HG03025 (cell line): ENCODE measurements around the gene ANO1.
"Not testable (repeated sequence)": the region's sequence is repeated elsewhere in the genome, so short reads cannot be mapped to it uniquely, and the experiment has no call there.

Source experiments
- ATAC-seq: cut with Tn5 transposase; IDR thresholded peaks from one replicate; pipeline ENCODE4 v1.9.1; 2021; ENCODE audit warnings: mild to moderate bottlenecking, moderate library complexity; ENCODE audit not compliant: unreplicated experiment, low FRiP score

The ANO1 gene

GRCh38 chr11:70078095-70078780 is at the start of gene ANO1:
ANO1 (plus strand) TSS chr11:70078317; CDS start chr11:70078607, 290 bp downstream.
- no peak for ATAC-seq

DNA sequence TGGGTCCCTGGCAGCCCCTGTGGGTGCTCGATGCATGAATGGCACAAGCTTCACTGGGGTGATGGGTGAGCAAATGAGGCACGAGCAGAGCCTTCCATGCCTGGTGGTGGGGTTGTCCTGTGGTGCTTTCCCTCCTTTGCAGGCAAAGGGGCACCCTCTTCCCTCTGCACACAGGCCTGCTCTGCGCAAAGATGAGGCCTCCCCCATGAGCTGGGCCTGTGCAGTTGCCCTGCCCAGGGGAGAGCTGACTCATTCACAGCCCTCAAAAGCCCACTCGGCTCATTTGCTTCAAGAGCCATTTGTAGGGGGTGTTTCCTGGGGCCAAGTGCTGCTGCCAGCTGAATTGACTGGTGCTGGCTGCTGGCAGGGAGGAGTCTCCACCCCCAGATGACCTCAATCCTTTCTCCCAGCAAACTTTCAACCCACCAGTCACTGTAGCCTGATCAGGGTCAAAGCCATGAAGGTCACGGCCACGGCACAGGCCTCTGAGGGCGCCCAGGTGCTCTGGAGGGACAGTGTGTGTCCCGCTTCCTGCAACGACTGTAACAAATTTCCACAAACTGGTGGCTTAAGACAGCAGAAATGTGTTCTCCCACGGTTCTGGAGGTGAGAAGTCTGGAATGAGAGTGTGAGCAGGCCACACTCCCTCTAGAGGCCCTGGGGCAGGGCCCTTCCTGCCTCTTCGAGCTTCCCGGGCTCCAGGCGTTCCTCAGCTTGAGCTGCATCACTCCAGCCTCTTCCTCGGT is 48.8 kb upstream of the ANO1 start:
- no peak for ATAC-seq

DNA sequence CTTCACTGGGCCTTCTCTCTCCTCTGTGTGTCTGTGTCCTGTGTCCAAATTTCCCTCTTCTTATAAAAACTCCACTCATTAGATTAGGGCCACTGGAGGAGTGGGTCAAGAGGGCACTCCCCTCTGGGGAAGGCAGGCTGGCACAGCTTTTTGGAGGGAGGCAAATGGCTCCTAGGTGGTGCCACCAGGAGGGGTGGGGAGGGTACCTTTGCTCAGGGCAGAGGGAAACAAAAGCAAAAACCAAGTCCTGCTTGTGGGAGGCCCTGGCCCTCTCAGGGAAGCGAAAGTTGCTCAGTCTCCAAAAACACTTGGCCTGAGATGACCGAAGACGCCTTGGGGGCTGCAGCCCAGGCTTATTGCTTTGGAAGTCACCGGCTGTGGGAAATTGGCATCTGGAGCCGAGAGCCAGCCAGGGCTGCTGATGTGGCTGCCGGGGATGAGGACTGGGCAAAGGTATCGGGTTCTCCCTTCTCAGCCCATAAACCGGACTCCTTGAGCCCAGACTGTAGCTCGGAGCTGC is 48.2 kb upstream of the ANO1 start:
- no peak for ATAC-seq

- no peak for ATAC-seq
These were observed 47.7 kb upstream of the ANO1 start for GRCh38 chr11:70030412-70030811.

- no peak for ATAC-seq
These were observed 46.3 kb upstream of the ANO1 start for GRCh38 chr11:70031631-70032469.

GRCh38 chr11:70032470-70032795 is 45.7 kb upstream of the ANO1 start:
- ATAC-seq, result no peak

DNA sequence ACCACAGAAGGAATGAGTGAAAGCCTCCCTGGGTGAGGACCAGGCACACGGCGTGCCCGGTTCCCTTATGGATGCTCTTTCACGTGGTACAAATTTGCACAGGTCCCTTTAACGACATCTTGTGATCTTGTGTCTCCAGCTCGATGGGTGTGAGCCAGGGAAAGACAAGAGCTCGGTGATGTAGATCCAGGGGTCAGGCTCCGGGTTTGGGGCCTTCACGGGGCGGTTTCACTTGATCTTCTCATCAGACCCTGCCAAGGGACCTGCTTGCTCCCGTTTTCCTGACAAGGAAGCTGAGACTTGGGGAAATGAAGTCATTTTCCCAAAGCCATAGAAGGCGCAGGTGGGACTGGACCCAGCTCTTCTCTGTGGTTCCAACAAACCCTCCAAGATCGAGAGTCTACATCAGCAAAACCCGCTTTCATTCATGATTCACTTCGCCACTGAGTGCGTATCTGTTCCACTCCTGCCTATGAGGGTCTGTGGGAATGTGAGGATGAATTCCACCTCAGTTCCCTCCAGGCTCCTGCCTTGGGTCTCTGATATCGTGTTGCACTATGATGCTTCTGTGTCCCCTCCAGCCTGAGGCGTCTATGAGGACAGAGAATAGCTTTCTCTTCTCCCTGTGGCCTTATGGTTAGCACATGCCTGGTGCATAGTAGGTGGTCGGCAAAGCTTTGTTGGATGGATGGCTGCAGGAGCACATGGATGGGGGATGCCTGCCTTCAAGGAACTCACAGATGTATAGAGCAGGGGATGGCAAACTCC is 45.0 kb upstream of the ANO1 start:
- no peak for ATAC-seq

- no peak for ATAC-seq
These were observed 44.4 kb upstream of the ANO1 start for GRCh38 chr11:70033711-70034070.

DNA sequence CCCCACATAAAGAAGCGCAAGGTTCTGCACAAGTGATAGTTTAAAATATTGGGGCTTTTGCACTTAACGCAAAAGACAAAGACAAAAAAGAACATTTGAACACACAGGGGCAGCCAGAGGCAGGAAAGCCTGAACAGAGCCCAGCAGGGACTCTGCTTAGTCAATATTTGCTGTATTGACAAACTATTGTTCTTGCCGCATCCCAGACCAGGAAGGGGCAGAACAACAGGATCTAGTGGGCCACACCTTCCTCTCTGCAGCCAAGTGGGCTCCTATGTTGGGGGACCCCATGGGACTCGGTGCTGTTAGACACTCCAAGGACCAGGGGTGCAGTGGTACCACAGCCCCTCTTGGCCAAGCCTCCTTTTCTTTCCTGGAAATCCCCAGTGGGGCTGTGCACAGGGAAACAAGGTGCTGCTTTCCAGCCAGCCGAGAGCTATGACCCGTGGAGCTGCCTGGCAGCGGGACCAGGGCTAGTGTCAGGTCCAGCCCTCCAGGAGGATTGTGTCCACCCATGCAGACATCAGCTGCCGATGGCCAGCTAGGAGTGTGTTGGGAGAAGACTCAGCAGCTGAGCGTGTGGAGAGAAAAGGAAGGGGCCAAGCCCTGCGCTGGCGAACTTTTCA is 43.3 kb upstream of the ANO1 start:
- ATAC-seq, result no peak

DNA sequence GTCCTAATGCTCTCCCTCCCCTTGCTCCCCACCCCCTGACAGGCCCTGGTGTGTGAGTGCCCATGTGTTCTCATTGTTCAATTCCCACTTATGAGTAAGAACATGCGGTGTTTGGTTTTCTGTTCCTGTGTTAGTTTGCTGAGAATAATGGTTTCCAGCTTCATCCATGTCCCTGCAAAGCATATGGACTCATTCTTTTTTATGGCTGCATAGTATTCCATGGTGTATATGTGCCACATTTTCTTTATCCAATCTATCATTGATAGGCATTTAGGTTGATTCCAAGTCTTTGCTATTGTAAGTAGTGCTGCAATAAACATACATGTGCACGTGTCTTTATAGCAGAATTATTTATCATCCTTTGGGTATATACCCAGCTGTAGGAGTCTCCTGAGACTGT is 42.5 kb upstream of the ANO1 start:
- not testable (repeated sequence) for ATAC-seq

DNA sequence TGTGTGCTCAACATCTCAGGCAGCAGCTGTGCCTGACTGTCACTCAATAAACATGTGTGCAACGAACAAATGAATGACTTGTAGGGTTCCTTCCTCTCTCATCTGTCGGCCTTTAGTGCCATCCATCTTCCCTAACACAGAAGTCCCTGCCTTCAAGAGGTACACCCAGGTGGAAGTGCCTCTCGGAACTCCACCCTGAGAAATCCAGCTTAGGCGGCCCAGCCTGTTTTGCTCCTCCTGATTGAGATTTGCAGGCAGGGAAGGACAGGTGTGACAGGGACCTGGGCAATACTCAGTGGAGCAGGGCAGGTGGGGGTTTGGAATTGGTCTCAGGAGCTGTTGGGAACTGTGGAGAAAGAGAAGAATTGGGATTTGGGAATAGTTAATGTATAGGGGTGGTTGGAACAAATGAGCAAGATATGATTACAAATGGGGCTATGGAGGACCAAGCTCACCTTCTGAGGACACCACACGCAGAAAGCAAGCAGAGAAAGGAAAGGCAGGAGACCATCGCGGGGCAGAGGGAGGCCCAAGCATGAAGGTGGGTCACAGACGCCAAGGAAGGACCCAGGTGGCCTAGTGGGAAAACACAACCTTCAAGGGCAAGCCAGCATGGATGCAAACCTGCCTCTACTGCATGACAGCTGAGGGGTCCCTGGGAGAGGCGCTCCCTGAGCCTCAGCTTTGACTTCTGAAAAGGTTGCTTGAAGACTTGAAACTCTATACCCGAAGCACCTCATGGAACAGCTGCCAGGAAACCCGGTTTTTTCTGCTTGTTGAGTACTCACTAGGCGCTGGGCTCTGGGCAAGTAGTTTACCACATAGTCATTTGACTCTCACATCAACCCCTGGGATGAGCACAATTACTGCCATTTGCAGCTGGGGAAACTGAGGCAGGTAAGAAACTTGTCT is 40.9 kb upstream of the ANO1 start:
- ATAC-seq, result no peak

DNA sequence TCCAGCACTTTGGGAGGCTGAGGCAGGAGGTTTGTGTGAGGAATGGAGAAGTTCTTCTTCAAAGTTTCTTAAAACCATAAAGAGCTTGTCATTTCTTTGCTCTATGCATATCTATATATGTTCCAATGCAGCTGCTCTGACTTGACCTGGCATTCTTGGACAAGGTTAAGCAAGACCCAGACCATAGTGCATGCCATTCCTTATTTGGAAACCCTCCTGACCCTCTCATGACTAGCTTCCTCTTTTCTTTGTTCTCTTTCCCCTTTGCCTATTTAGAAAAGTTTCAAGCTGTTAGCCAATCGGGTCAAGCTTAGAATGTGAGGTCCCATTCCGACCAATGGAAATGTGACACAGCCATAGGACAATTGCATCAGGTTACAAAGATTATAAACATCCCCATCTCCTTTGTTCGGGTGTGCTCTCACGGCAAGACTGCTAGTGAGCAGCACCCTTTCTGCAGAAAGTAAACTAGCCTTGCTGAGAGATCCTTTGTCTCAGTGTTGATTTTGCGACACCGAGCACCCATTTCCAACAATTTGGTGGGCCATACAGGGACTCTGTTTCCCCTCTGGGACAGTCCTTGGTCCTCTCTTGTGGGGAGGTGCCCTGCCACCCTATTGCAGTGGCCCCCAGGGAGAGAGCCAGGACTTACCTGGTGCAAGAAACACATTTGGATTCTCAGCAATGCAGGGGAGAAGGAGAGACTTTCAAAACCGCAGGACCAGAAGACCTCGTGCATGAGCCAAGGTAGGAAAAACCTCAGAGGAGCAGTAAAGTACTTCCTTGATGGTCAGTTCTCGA is 39.9 kb upstream of the ANO1 start:
- no peak for ATAC-seq

- ATAC-seq, result no peak
These were observed 37.7 kb upstream of the ANO1 start for GRCh38 chr11:70040452-70040851.

GRCh38 chr11:70040869-70041501 is 37.1 kb upstream of the ANO1 start:
- ATAC-seq, result no peak

DNA sequence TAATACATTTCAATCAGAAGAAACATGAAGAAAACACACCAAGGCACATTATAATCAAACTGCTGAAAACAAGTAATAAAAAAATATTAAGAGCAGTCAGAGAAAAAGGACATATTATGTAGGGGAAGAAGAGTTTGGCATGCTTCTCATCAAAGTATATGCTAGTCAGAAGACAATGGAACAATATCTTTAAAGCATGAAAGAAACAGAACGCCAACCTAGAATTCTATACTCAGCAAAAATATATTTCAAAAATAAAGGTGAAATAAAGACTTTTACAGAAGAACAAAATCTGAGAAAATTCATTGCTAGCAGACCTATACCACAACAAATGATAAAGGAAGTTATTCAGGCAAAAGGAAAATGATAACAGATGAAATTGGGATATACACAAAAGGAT is 34.6 kb upstream of the ANO1 start:
- no peak for ATAC-seq

- ATAC-seq, result no peak
These were observed 32.0 kb upstream of the ANO1 start for GRCh38 chr11:70046089-70046488.

DNA sequence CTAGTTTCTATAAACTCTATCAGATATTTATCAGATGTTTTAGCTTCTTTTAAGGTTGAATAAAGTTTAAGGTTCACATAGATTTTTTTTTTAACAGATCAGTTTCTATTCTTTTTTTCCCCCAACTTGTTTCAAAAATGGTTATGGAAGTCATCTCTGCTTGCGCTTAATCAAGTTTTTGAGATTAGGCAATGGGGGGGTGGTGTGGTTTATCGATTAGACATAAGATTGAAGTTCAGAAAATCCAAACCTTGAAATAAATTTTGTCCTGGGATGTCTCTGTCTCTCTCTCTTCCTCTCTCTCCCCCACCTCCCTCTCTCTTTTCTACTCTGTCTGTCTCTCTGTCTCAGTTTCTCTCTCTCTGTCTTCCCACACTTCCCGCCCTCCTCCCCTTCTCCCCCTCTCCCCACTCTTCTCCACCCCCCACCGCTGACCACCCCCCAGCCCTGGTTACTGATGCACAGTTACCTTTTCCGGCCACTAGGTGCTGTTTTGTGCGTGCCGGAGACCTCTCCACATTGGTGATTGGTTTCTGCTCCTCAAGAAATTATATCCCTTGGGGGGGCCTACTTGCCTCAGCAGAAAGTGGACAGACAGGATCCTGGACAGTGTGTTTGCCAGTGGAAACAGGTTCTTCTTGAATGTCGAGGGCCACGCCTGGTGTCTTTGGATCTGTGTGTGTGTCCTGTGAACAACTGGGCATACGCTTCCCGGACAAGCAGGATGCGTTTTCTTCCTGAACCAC is 29.7 kb upstream of the ANO1 start:
- no peak for ATAC-seq
